Heart left ventricle (tissue), 13 donors: ENCODE data around the gene FGD3.

Experiments used
- POLR2A ChIP-seq, 2 donors: fragments of 450-650 bp; IDR thresholded peaks; one replicate each; pipeline ENCODE4 v1.6.1; 2017; ENCODE audit warnings: antibody characterized with exemption in 2 of 2, mild to moderate bottlenecking in 2 of 2, moderate library complexity in 2 of 2
- TF ChIP-seq, protein P1 (sequence below), 12 donors: fragments of 200-600 bp; sonication (generic) in 4 of 12; IDR thresholded peaks; one replicate each; pipeline versions ENCODE4 v1.5.0 to v1.8.0; 2018 to 2022; ENCODE audit warnings: antibody characterized with exemption in 12 of 12, mild to moderate bottlenecking in 5 of 12
- donor health status: ischemic (EF 13 %, LVEDD 7.1; RV severe dilation, severe dysfunction).
- donor health status: DM: no; HTN: yes; CAD: no.
- donor health status: DM: no; HTN: no; CAD: no.
- donor health status: ischemic (EF 25% LVEDD 6.9; RV normal size, moderate dysfunction).
- donor health status: ischemic (EF 25% LVEDD 5.7; RV mildly dilated, moderate dysfunction).
- donor health status: ischemic (EF 35%, LVEDD 5.7; RV mildly dilated, moderate dysfunction).
- donor health status: nonischemic (EF 11% LVEDD 7.7; RV severe dilation, severe dysfunction).
- donor health status: DM: yes; HTN: yes; CAD: no.
- donor health status: PGD.
- donor health status: ischemic (EF 29% LVEDD 5.4; RV normal size, mild dysfunction).
- donor health status: nonischemic (EF 23%, LVEDD 6.1; RV moderate dilation, normal function).

DNA sequence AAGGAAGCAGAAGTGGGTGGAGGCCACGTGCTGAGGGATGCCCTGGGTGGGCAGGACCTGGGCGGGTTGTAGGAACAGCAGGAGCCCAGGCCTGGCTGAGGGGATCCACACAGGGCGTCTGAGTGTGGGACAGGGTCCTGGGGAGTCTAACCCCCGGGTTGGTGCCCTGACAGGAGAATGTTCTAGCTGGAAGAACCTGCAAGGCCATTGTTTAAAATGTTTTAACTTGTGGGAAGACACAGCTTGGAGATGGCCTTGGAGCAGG lies 77.3 kb downstream of the FGD3 start:
- TF ChIP-seq, protein P1, sequence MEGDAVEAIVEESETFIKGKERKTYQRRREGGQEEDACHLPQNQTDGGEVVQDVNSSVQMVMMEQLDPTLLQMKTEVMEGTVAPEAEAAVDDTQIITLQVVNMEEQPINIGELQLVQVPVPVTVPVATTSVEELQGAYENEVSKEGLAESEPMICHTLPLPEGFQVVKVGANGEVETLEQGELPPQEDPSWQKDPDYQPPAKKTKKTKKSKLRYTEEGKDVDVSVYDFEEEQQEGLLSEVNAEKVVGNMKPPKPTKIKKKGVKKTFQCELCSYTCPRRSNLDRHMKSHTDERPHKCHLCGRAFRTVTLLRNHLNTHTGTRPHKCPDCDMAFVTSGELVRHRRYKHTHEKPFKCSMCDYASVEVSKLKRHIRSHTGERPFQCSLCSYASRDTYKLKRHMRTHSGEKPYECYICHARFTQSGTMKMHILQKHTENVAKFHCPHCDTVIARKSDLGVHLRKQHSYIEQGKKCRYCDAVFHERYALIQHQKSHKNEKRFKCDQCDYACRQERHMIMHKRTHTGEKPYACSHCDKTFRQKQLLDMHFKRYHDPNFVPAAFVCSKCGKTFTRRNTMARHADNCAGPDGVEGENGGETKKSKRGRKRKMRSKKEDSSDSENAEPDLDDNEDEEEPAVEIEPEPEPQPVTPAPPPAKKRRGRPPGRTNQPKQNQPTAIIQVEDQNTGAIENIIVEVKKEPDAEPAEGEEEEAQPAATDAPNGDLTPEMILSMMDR (IDR thresholded peaks at IDR 0.05), result no peak
- TF ChIP-seq POLR2A (IDR thresholded peaks at IDR 0.05), result no peak
